ENCODE data around the gene DDX42. TPM values are rescaled to one million over a fixed set of nuclear protein-coding genes. Genes with fewer than 3 reads are reported as not detected.
A peak's percentile ranks its signal among the peaks of the same experiment; 100 is the strongest.

Gene DDX42
- total and polyA plus RNA-seq, 2 of the 13 experiments (the other 11 are each of a cell fraction or from before 2014, with no cell fraction given): 87.2 to 92.9 TPM

- TF ChIP-seq ADNP (CRISPR knock-in tag; IDR thresholded peaks at IDR 0.05) (no peak), EHMT2 (IDR thresholded peaks at IDR 0.05; ENCODE audit: borderline replicate concordance, low read depth, low read length) (no peak), MXD3 (CRISPR knock-in tag; IDR thresholded peaks at IDR 0.05) (0 out of 2 replicates have a peak, but pooled peaks have one; percentile 2), MTERF4 (CRISPR knock-in tag; IDR thresholded peaks at IDR 0.05) (peak; percentile 72; the same call in 1 of the 2 replicates), ZNF740 (CRISPR knock-in tag; IDR thresholded peaks at IDR 0.05) (peak; percentile 44; the same call in 1 of the 2 replicates), ZNF777 (CRISPR knock-in tag; IDR thresholded peaks at IDR 0.05) (0 out of 2 replicates have a peak, but pooled peaks have one; percentile 2), ZNF431 (CRISPR knock-in tag; IDR thresholded peaks at IDR 0.05; ENCODE audit: borderline replicate concordance, low read depth) (0 out of 2 replicates have a peak, but pooled peaks have one; percentile 41), ZNF773 (CRISPR knock-in tag; IDR thresholded peaks at IDR 0.05; ENCODE audit: borderline replicate concordance) (no peak; the same call in 1 of the 2 replicates), MXD1 (CRISPR knock-in tag; IDR thresholded peaks at IDR 0.05) (no peak; the same call in 1 of the 2 replicates), ZHX1 (CRISPR knock-in tag; IDR thresholded peaks at IDR 0.05; ENCODE audit: low read depth) (peak; percentile 4; the same call in 1 of the 2 replicates), ZNF142 (CRISPR knock-in tag; IDR thresholded peaks at IDR 0.05) (0 out of 2 replicates have a peak, but pooled peaks have one; percentile 7), STAG1 (CRISPR knock-in tag; IDR thresholded peaks at IDR 0.05) (no peak), RXRB (CRISPR knock-in tag; IDR thresholded peaks at IDR 0.05; ENCODE audit: borderline replicate concordance) (no peak), HHEX (CRISPR knock-in tag; IDR thresholded peaks at IDR 0.05) (no peak), CREBL2 (CRISPR knock-in tag; IDR thresholded peaks at IDR 0.05; ENCODE audit: borderline replicate concordance) (0 out of 2 replicates have a peak, but pooled peaks have one; percentile 12), ZNF569 (CRISPR knock-in tag; IDR thresholded peaks at IDR 0.05; ENCODE audit: borderline replicate concordance) (no peak), ZNF510 (CRISPR knock-in tag; IDR thresholded peaks at IDR 0.05; ENCODE audit: low read depth) (0 out of 2 replicates have a peak, but pooled peaks have one; percentile 67), TBP (CRISPR knock-in tag; IDR thresholded peaks at IDR 0.05) (no peak)
Measured at GRCh38 chr17:63827801-63828221, 53.8 kb downstream of the DDX42 start (continued).
